Keratinocyte (primary cell): ENCODE measurements around the gene ERI3. TPM values are rescaled to one million over a fixed set of nuclear protein-coding genes. Genes with fewer than 3 reads are reported as not detected.

Experiments
- DNase-seq: peaks from one replicate; pipeline ENCODE4 v3.0.0-alpha.2; 2011; ENCODE audit warnings: low read depth, missing footprints, low spot score
- FAIRE-seq: peaks from 2 replicates; lab custom pipeline; 2011; peaks lifted over from hg19 to GRCh38; lab: Jason Lieb, UNC
- H2AFZ ChIP-seq: 2 replicates; pipeline ENCODE4 v1.6.0; 2012; ENCODE audit warnings: low read length, control low read depth, inconsistent platforms; ENCODE audit not compliant: control insufficient read depth
- H3K27ac ChIP-seq: 2 replicates; pipeline ENCODE4 v1.5.1; 2011; ENCODE audit warnings: low read length; ENCODE audit not compliant: control insufficient read depth, insufficient read depth
- H3K27me3 ChIP-seq: 3 replicates; pipeline ENCODE4 v1.6.0; 2011; ENCODE audit warnings: low read length; ENCODE audit not compliant: control insufficient read depth, insufficient read depth; ENCODE audit errors: extremely low read depth
- H3K36me3 ChIP-seq, 2 experiments: 2 replicates in 1 of 2; 3 replicates in 1 of 2; pipeline ENCODE4 v1.5.1; 2011; ENCODE audit warnings: low read length in 2 of 2, mild to moderate bottlenecking in 1 of 2; ENCODE audit not compliant: control insufficient read depth in 2 of 2, insufficient read depth in 2 of 2; ENCODE audit errors: extremely low read depth in 1 of 2
- H3K4me1 ChIP-seq: 3 replicates; pipeline ENCODE4 v1.5.1; 2011; ENCODE audit warnings: low read length; ENCODE audit not compliant: control insufficient read depth, insufficient read depth; ENCODE audit errors: extremely low read depth
- H3K4me2 ChIP-seq: 3 replicates; pipeline ENCODE4 v1.6.0; 2011; ENCODE audit warnings: low read depth, low read length; ENCODE audit not compliant: control insufficient read depth, insufficient read depth; ENCODE audit errors: extremely low read depth
- H3K4me3 ChIP-seq, 3 experiments: fragments of 200-600 bp in 1 of 3; sonication (generic) in 1 of 3; 2 replicates in 2 of 3; 3 replicates in 1 of 3; pipeline ENCODE4 v1.5.1; 2011 to 2016; ENCODE audit warnings: low read length in 3 of 3, mild to moderate bottlenecking in 3 of 3, control low read depth in 2 of 3, inconsistent platforms in 1 of 3, low read depth in 1 of 3, mixed read lengths in 1 of 3, mixed run types in 1 of 3, moderate library complexity in 1 of 3; ENCODE audit not compliant: control insufficient read depth in 2 of 3, insufficient read depth in 2 of 3; ENCODE audit errors: extremely low read depth in 1 of 3
- H3K79me2 ChIP-seq: 2 replicates; pipeline ENCODE4 v1.6.0; 2012; ENCODE audit warnings: low read length; ENCODE audit not compliant: control insufficient read depth, insufficient read depth
- H3K9ac ChIP-seq: 3 replicates; pipeline ENCODE4 v1.6.0; 2011; ENCODE audit warnings: low read length; ENCODE audit not compliant: control insufficient read depth, insufficient read depth; ENCODE audit errors: extremely low read depth
- H3K9me1 ChIP-seq: 3 replicates; pipeline ENCODE4 v1.6.0; 2011; ENCODE audit warnings: low read length; ENCODE audit not compliant: control insufficient read depth, insufficient read depth; ENCODE audit errors: extremely low read depth
- H3K9me3 ChIP-seq: 2 replicates; pipeline ENCODE4 v1.5.1; 2012; ENCODE audit warnings: low read depth, low read length; ENCODE audit not compliant: control insufficient read depth
- H4K20me1 ChIP-seq: 3 replicates; pipeline ENCODE4 v1.6.0; 2011; ENCODE audit warnings: low read length; ENCODE audit not compliant: control insufficient read depth, insufficient read depth; ENCODE audit errors: extremely low read depth
- EZH2 ChIP-seq: IDR thresholded peaks from one replicate; pipeline ENCODE4 v1.6.1; 2012; ENCODE audit warnings: inconsistent platforms, mild to moderate bottlenecking, low read length, moderate library complexity
- dilution Hi-C: fragments of 300-500 bp; cut with MboI; formaldehyde crosslinking; loops from one replicate; pipeline ENCODE4 v1.7.0; 2020; ENCODE audit warnings: low sequenced_read_pairs; ENCODE audit not compliant: extremely low pct_ligation_motif_present
- polyA plus RNA-seq, 5 experiments: library from polyadenylated mRNA; depleted of rRNA in 3 of 5; stranded (reverse) in 3 of 5; stranded (forward) in 1 of 5; unstranded in 1 of 5; fragments of >200 nt; gene quantifications; 1 replicate in 1 of 5; 2 replicates in 3 of 5; 3 replicates in 1 of 5; pipeline versions ENCODE4 v1.2.1 to v1.2.3, GENCODE V29; 2011 to 2012; ENCODE audit warnings: missing spikeins in 2 of 5, low read depth in 1 of 5, low replicate concordance in 1 of 5
- TF ChIP-seq, protein P1 (sequence below), 3 experiments: IDR thresholded peaks in 1 of 3; conservative IDR thresholded peaks in 1 of 3; optimal IDR thresholded peaks in 1 of 3; 2 replicates in 2 of 3; 3 replicates in 1 of 3; pipeline versions ENCODE3 to v1.5.1; 2011; ENCODE audit warnings: low read length in 3 of 3, mild to moderate bottlenecking in 3 of 3, moderate library complexity in 2 of 3, control low read depth in 1 of 3, inconsistent platforms in 1 of 3; ENCODE audit not compliant: insufficient read depth in 2 of 3; ENCODE audit errors: extremely low read depth in 1 of 3

The ERI3 gene
- polyA plus RNA-seq, 1 donor (not counting 4 experiments of a cell fraction or from before 2014, with no cell fraction given): 43.7 TPM

DNA sequence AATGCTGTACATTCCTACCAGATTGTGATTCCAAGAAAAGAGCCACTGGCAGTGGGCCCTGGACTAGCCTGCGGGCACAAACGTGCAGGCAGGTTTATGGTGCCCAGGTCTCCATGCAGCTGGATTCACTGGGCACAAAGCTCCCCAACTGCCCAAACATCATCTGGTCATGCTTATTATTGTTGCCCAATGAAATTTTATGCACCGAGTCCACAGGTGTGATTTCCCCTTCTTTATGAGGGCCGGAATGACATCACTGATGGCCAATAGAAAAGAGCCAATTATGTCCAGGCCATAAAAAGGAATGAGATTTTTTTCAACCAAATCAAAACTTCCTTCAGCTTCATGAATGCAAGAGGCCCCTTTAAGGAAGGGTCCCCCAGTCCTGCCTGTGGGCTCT lies 66.2 kb downstream of the ERI3 start:
- no peak overlapping the region for H2AFZ ChIP-seq
- H4K20me1 ChIP-seq: no peaks in the 10 kb centered on the region
- H3K79me2 ChIP-seq: no peaks in the 10 kb centered on the region
- H3K4me1 ChIP-seq: no peaks in the 10 kb centered on the region
- no peak for DNase-seq
- no peaks in the 10 kb centered on the region for H3K27me3 ChIP-seq
- no peak for FAIRE-seq
- H3K27ac ChIP-seq: no peak overlapping the region
- no peak for TF ChIP-seq EZH2
- peaks cover 14 to 15% of the 10 kb centered on the region in 2 experiments for H3K36me3 ChIP-seq
- H3K9me3 ChIP-seq: no peaks in the 10 kb centered on the region
- H3K4me3 ChIP-seq: no peak overlapping the region
- H3K9me1 ChIP-seq: no peaks in the 10 kb centered on the region
- no peak overlapping the region for H3K4me2 ChIP-seq
- no peak overlapping the region for H3K9ac ChIP-seq
- dilution Hi-C loops: no loop called here

DNA sequence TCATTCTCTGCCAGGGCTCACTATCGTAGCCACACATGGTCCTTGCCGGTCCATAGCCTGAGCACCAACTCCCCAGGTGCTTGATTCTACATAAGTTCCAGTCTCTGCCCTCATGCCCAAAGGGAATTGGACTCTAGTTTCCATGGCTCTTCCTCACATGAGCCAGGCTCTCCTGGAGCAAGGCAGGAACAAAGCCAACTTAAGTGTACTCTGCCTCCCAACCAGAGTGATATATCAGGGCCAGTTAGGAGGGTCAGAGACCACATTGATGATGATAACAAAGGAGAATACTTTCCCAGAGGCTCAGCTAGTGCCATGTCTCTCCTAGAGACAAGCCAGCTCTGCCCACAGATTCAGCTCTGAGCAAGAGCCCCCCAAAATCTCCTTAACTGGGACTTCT lies 70.9 kb downstream of the ERI3 start:
- H3K27me3 ChIP-seq: no peaks in the 10 kb centered on the region
- FAIRE-seq (no peak), DNase-seq (no peak)
- dilution Hi-C loops: no loop called here
- no peaks in the 10 kb centered on the region for H4K20me1 ChIP-seq
- H3K79me2 ChIP-seq: no peaks in the 10 kb centered on the region
- peaks cover 0 to 10% of the 10 kb centered on the region in 2 experiments for H3K36me3 ChIP-seq
- TF ChIP-seq, protein P1, sequence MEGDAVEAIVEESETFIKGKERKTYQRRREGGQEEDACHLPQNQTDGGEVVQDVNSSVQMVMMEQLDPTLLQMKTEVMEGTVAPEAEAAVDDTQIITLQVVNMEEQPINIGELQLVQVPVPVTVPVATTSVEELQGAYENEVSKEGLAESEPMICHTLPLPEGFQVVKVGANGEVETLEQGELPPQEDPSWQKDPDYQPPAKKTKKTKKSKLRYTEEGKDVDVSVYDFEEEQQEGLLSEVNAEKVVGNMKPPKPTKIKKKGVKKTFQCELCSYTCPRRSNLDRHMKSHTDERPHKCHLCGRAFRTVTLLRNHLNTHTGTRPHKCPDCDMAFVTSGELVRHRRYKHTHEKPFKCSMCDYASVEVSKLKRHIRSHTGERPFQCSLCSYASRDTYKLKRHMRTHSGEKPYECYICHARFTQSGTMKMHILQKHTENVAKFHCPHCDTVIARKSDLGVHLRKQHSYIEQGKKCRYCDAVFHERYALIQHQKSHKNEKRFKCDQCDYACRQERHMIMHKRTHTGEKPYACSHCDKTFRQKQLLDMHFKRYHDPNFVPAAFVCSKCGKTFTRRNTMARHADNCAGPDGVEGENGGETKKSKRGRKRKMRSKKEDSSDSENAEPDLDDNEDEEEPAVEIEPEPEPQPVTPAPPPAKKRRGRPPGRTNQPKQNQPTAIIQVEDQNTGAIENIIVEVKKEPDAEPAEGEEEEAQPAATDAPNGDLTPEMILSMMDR (optimal IDR thresholded peaks at IDR 0.05 in 1 of 3, IDR thresholded peaks at IDR 0.05 in 1 of 3, conservative IDR thresholded peaks at IDR 0.05 in 1 of 3; ENCODE audit: extremely low read depth in 1 of 3, insufficient read depth in 2 of 3, low read length in 3 of 3): no peak
- TF ChIP-seq EZH2: no peak
- H3K9me3 ChIP-seq: no peaks in the 10 kb centered on the region
- H3K27ac ChIP-seq: no peak overlapping the region
- H2AFZ ChIP-seq: no peak overlapping the region
- no peak overlapping the region for H3K4me2 ChIP-seq
- no peak overlapping the region for H3K9ac ChIP-seq
- no peak overlapping the region for H3K4me3 ChIP-seq
- H3K4me1 ChIP-seq: no peaks in the 10 kb centered on the region
- H3K9me1 ChIP-seq: no peaks in the 10 kb centered on the region

DNA sequence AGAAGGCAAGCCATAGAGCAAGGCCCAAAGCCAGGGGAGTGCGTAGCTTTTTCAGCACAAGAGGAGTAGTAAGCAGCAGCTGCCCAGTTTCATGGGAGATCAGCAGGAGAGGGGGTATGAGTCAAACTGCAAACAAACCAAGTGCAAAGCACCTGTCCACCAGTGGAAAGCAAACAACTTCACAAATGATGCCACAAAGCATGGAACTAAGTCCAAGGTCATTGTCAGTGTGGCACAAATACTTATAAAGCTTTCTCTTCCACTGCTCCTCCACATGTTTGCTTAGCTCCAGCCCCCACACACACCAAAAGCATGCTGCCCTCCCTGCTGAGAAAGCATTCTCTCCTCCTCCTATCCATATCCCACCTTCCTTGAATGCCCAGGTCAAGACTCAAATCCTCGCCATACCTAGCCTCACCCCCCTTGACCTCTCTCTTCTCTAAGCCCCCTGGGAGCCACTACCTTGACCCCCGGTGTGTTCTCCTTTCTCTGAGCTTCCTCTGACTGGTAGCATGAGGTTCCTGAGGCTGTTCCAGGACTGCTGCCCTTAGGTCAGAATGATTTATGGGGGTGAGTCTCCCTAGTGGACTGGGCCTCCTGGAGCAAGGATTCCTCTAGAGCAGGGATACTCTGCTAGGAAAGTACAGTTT lies 71.4 kb downstream of the ERI3 start:
- Histone ChIP-seq H3K4me1 (no peaks in the 10 kb centered on the region), H3K4me2 (no peak overlapping the region), H2AFZ (no peak overlapping the region), H3K27ac (no peak overlapping the region), H3K79me2 (no peaks in the 10 kb centered on the region), H3K9me3 (no peaks in the 10 kb centered on the region), H3K36me3 (peaks cover 0 to 10% of the 10 kb centered on the region in 2 experiments), H3K9me1 (no peaks in the 10 kb centered on the region), H3K9ac (no peak overlapping the region), H3K27me3 (no peaks in the 10 kb centered on the region), H3K4me3 (no peak overlapping the region), H4K20me1 (no peaks in the 10 kb centered on the region)
- FAIRE-seq (no peak), DNase-seq (no peak)
- TF ChIP-seq EZH2: no peak
- TF ChIP-seq, protein P1 (optimal IDR thresholded peaks at IDR 0.05 in 1 of 3, IDR thresholded peaks at IDR 0.05 in 1 of 3, conservative IDR thresholded peaks at IDR 0.05 in 1 of 3; ENCODE audit: extremely low read depth in 1 of 3, insufficient read depth in 2 of 3, low read length in 3 of 3): no peak
- dilution Hi-C loops: no loop called here
